Muscle layer of duodenum (tissue), 2 donors: ENCODE results near the gene BCR.
"Not testable (repeated sequence)": the region's sequence is repeated elsewhere in the genome, so short reads cannot be mapped to it uniquely, and the experiment has no call there.

Experiments used
- H3K27ac ChIP-seq: one replicate; pipeline ENCODE4 v1.7.0; 2013; ENCODE audit warnings: mild to moderate bottlenecking, low read length
- H3K27me3 ChIP-seq: one replicate; pipeline ENCODE4 v1.7.0; 2013; ENCODE audit warnings: low read depth, mild to moderate bottlenecking, control low read depth, low read length
- H3K36me3 ChIP-seq, 2 donors: one replicate each; pipeline ENCODE4 v1.7.0; 2013; ENCODE audit warnings: low read length in 2 of 2, control low read depth in 1 of 2, mild to moderate bottlenecking in 1 of 2; ENCODE audit not compliant: insufficient read depth in 2 of 2, control insufficient read depth in 1 of 2
- H3K4me1 ChIP-seq, 2 donors: one replicate each; pipeline ENCODE4 v1.7.0; 2013; ENCODE audit warnings: low read length in 2 of 2, mild to moderate bottlenecking in 2 of 2, control low read depth in 1 of 2, moderate library complexity in 1 of 2; ENCODE audit not compliant: insufficient read depth in 2 of 2, control insufficient read depth in 1 of 2
- H3K4me3 ChIP-seq, 2 donors: one replicate each; pipeline ENCODE4 v1.7.0; 2013; ENCODE audit warnings: low read length in 2 of 2, low read depth in 1 of 2, mild to moderate bottlenecking in 1 of 2
- H3K9me3 ChIP-seq, 2 donors: one replicate each; pipeline ENCODE4 v1.7.0; 2013; ENCODE audit warnings: low read length in 2 of 2, control low read depth in 1 of 2, mild to moderate bottlenecking in 1 of 2; ENCODE audit not compliant: control insufficient read depth in 1 of 2
- donor health status: healthy.

BCR gene

GRCh38 chr22:23311635-23312420, 131.5 kb downstream of the BCR start:
- H3K9me3 ChIP-seq, H3K27ac ChIP-seq, H3K27me3 ChIP-seq, H3K4me3 ChIP-seq, H3K4me1 ChIP-seq: not testable (repeated sequence)
- peaks cover 0 to 22% of the 10 kb centered on the region in 2 donors for H3K36me3 ChIP-seq

DNA sequence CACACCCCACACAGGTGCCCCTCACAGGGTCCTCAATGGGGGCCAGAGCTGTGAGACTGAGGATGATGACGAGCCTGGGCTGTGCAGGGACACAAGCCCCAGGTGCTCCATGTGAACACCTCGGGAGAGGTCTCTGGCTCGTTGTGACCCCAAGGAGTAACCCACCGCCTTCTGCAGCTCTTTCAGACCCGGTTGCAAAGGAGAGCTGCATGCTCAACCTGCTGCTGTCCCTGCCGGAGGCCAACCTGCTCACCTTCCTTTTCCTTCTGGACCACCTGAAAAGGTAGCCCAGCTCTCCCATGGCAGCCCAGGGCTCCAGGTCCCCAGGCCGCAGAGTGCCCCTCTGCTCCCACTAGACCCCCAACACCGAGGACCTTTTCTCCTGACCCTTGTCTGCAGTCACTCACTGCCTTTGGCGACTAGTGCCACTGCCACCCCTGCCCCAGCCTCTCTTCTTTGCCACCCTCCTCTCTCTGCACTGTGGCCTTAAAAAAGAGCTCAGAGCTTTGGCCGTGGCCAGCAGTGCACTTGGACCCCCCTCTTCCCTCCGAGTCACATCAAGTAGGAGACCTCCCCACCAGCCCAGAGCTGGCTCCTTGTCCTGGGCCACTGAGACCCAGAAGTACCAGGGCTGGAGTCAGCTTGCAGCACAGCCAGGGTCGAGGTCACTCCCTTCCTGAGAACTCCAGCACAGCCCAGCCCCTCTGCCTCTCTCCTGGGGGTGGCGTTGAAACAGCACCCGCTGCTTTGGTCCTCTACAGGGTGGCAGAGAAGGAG, 133.7 kb downstream of the BCR start:
- Histone ChIP-seq H3K4me1 (no peaks in the 10 kb centered on the region), H3K9me3 (no peaks in the 10 kb centered on the region), H3K36me3 (peaks cover 0 to 22% of the 10 kb centered on the region in 2 donors), H3K4me3 (no peak overlapping the region), H3K27ac (no peak overlapping the region), H3K27me3 (no peaks in the 10 kb centered on the region)

- no peaks in the 10 kb centered on the region for H3K27me3 ChIP-seq
- no peak overlapping the region for H3K27ac ChIP-seq
- peaks cover 0 to 22% of the 10 kb centered on the region in 2 donors for H3K36me3 ChIP-seq
Observed at GRCh38 chr22:23315341-23315917, 135.1 kb downstream of the BCR start.

DNA sequence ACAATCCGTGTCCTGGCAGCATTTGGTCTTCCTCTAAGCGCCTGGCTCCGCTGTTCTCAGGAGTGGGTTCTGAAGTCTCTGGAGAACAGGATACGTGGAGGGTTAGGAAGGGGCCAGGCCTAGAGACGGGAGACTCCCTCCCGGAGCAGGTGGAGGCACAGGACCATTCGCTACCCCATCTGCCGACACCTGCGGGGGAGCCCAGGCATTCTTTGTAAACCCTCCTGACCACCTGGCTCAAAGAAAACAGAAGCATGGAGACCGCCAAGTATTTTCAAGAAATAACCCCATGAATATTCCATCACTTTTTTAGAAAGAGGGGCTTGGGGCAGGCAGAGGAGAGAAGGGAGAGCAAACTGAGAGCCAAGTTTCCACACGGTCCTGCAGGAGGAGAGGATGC, 136.3 kb downstream of the BCR start:
- H3K27me3 ChIP-seq, H3K9me3 ChIP-seq, H3K27ac ChIP-seq, H3K4me3 ChIP-seq, H3K4me1 ChIP-seq: not testable (repeated sequence)
- peaks cover 0 to 22% of the 10 kb centered on the region in 2 donors for H3K36me3 ChIP-seq

More at GRCh38 chr22:23315341-23315917, 135.1 kb downstream of the BCR start:
- no peaks in the 10 kb centered on the region for H3K9me3 ChIP-seq
- H3K4me3 ChIP-seq: no peak overlapping the region
- H3K4me1 ChIP-seq: no peaks in the 10 kb centered on the region

GRCh38 chr22:23318316-23318715, 138.0 kb downstream of the BCR start:
- not testable (repeated sequence) for H3K36me3 ChIP-seq

DNA sequence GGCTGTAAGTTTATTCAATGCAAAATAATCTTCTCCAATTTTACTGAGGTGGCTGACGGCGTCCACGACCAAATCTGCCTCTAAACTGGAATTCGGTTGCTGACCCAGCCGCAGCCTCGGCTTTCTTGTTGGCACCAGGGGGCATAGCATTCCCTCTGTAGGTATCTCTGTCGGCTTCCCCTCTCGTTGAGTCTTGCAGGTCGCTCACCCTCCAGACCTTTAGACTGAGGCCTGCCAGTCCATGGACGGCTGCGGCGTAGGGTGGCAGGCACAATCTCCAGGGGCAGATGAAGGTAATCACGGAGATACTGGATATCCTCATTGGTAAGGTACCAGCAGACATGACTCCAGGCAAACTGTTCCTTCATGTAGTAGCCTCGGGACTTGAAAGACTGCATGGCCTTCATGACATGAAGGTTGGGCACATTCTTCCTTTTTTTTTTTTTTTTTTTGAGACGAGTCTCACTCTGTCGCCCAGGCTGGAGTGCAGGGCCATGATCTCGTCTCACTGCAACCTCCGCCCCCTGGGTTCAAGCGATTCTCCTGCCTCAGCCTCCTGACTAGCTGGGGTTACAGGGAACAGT, 142.3 kb downstream of the BCR start:
- H3K27ac ChIP-seq, H3K4me1 ChIP-seq, H3K36me3 ChIP-seq, H3K4me3 ChIP-seq, H3K27me3 ChIP-seq, H3K9me3 ChIP-seq: not testable (repeated sequence)

More at GRCh38 chr22:23318316-23318715, 138.0 kb downstream of the BCR start:
- not testable (repeated sequence) for H3K4me3 ChIP-seq, H3K27me3 ChIP-seq, H3K4me1 ChIP-seq, H3K27ac ChIP-seq, H3K9me3 ChIP-seq

DNA sequence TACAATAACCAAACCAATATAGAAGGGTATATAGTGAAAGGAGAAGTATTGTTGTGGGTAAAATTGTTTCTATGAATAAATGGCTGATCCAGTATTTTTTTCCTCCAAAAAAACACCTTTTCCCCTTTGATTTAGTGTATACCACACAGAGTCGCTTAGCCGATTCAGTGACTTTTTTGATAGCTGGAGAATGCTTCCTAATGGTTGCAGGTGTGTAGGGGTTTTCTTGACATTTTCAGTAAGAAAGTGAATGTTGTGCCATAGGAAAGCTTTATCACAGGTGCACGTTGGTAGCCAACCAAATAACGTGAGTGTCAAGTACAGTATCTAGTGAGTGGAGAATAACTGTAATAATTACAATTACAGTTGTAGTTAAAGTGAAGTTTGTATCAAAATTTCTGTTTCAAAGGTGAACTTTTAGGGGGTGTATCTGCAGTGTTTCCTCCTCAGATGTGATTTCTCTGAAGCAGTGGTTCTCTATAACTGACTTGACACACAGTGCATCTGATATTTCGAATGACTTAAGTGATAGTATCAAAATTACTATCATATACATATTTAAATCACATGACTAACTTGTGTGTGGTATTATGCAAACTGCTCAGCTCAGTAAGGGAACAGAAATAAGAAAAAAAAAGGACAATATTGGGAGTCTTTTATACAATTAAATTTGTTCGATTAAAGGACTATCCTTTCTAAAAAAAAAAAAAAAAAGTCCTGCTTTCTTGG, 143.8 kb downstream of the BCR start:
- not testable (repeated sequence) for H3K36me3 ChIP-seq, H3K27me3 ChIP-seq, H3K4me1 ChIP-seq, H3K4me3 ChIP-seq, H3K9me3 ChIP-seq, H3K27ac ChIP-seq

GRCh38 chr22:23325183-23325582, 144.9 kb downstream of the BCR start:
- Histone ChIP-seq H3K27me3 (no peaks in the 10 kb centered on the region), H3K36me3 (no peaks in the 10 kb centered on the region), H3K27ac (no peak overlapping the region), H3K4me3 (no peak overlapping the region), H3K4me1 (no peaks in the 10 kb centered on the region), H3K9me3 (no peaks in the 10 kb centered on the region)

- not testable (repeated sequence) for H3K4me3 ChIP-seq, H3K4me1 ChIP-seq, H3K27ac ChIP-seq, H3K27me3 ChIP-seq, H3K9me3 ChIP-seq, H3K36me3 ChIP-seq
Observed at GRCh38 chr22:23333822-23334221, 153.5 kb downstream of the BCR start.

- not testable (repeated sequence) for H3K4me3 ChIP-seq, H3K36me3 ChIP-seq, H3K27me3 ChIP-seq, H3K9me3 ChIP-seq, H3K27ac ChIP-seq, H3K4me1 ChIP-seq
Observed at GRCh38 chr22:23337672-23338071, 157.4 kb downstream of the BCR start.
